H9 (cell line): ENCODE measurements around the gene PALD1. TPM values are rescaled to one million over a fixed set of nuclear protein-coding genes. Genes with fewer than 3 reads are reported as not detected.

Source experiments
- DNase-seq: peaks from one replicate; pipeline ENCODE4 v3.0.0-alpha.2; 2017
- H2AFZ ChIP-seq: one replicate; pipeline ENCODE4 v1.6.1; 2013; ENCODE audit warnings: mild to moderate bottlenecking, low read length, control low read depth, moderate library complexity
- H2AK5ac ChIP-seq: 2 replicates; pipeline ENCODE4 v1.6.1; 2013; ENCODE audit warnings: low read length, control low read depth, mixed read lengths; ENCODE audit not compliant: insufficient read length
- H2BK120ac ChIP-seq: one replicate; pipeline ENCODE4 v1.6.1; 2013; ENCODE audit warnings: low read depth, mild to moderate bottlenecking, low read length, control low read depth, inconsistent platforms; ENCODE audit not compliant: poor library complexity, severe bottlenecking
- H2BK12ac ChIP-seq: 2 replicates; pipeline ENCODE4 v1.6.1; 2013; ENCODE audit warnings: low read length, control low read depth, mixed read lengths, low read depth; ENCODE audit not compliant: insufficient read length
- H2BK15ac ChIP-seq: 2 replicates; pipeline ENCODE4 v1.6.1; 2013; ENCODE audit warnings: low read depth, low read length, control low read depth
- H2BK20ac ChIP-seq: one replicate; pipeline ENCODE4 v1.6.1; 2013; ENCODE audit warnings: low read depth, mild to moderate bottlenecking, low read length, control low read depth, inconsistent platforms; ENCODE audit not compliant: poor library complexity, severe bottlenecking
- H2BK5ac ChIP-seq: 2 replicates; pipeline ENCODE4 v1.6.1; 2013; ENCODE audit warnings: low read length, control low read depth, mixed read lengths; ENCODE audit not compliant: insufficient read length
- H3K14ac ChIP-seq: 2 replicates; pipeline ENCODE4 v1.6.1; 2013; ENCODE audit warnings: low read length, control low read depth; ENCODE audit not compliant: insufficient read depth
- H3K18ac ChIP-seq: 2 replicates; pipeline ENCODE4 v1.6.1; 2013; ENCODE audit warnings: low read depth, mild to moderate bottlenecking, mixed read lengths, low read length, control low read depth; ENCODE audit not compliant: insufficient read length
- H3K23ac ChIP-seq: 2 replicates; pipeline ENCODE4 v1.6.1; 2013; ENCODE audit warnings: low read length, control low read depth, mixed read lengths, low read depth; ENCODE audit not compliant: insufficient read length
- H3K23me2 ChIP-seq: 2 replicates; pipeline ENCODE4 v1.6.1; 2013; ENCODE audit warnings: low read depth, mild to moderate bottlenecking, mixed read lengths, low read length, control low read depth; ENCODE audit not compliant: insufficient read length, poor library complexity, severe bottlenecking
- H3K27ac ChIP-seq: 2 replicates; pipeline ENCODE4 v1.5.1; 2013; ENCODE audit warnings: low read length, control low read depth, mixed read lengths, low read depth; ENCODE audit not compliant: insufficient read length
- H3K27me3 ChIP-seq: 2 replicates; pipeline ENCODE4 v1.6.1; 2013; ENCODE audit warnings: low read length, control low read depth, inconsistent platforms; ENCODE audit not compliant: insufficient read depth
- H3K4ac ChIP-seq: 2 replicates; pipeline ENCODE4 v1.6.1; 2013; ENCODE audit warnings: low read depth, mild to moderate bottlenecking, control low read depth, inconsistent platforms, low read length, moderate library complexity
- H3K4me1 ChIP-seq: 2 replicates; pipeline ENCODE4 v1.6.1; 2013; ENCODE audit warnings: low read length, control low read depth, inconsistent platforms; ENCODE audit not compliant: insufficient read depth
- H3K4me2 ChIP-seq: 2 replicates; pipeline ENCODE4 v1.6.1; 2013; ENCODE audit warnings: low read length, control low read depth, mixed read lengths; ENCODE audit not compliant: insufficient read length, insufficient read depth
- H3K56ac ChIP-seq: 2 replicates; pipeline ENCODE4 v1.6.1; 2013; ENCODE audit warnings: low read depth, mild to moderate bottlenecking, mixed read lengths, low read length, control low read depth; ENCODE audit not compliant: insufficient read length
- H3K79me1 ChIP-seq: 2 replicates; pipeline ENCODE4 v1.6.1; 2013; ENCODE audit warnings: low read depth, mild to moderate bottlenecking, moderate library complexity, low read length, control low read depth, inconsistent platforms; ENCODE audit not compliant: insufficient read depth, poor library complexity, severe bottlenecking
- H3K79me2 ChIP-seq: 2 replicates; pipeline ENCODE4 v1.6.1; 2013; ENCODE audit warnings: low read length, control low read depth, inconsistent platforms; ENCODE audit not compliant: insufficient read depth
- H3K9ac ChIP-seq: 2 replicates; pipeline ENCODE4 v1.6.1; 2013; ENCODE audit warnings: low read length, control low read depth, mixed read lengths; ENCODE audit not compliant: insufficient read length; ENCODE audit errors: extremely low read depth
- H3K9me3 ChIP-seq: one replicate; pipeline ENCODE4 v1.6.1; 2013; ENCODE audit warnings: low read depth, low read length, inconsistent platforms; ENCODE audit not compliant: control insufficient read depth
- H3T11ph ChIP-seq: one replicate; pipeline ENCODE4 v1.6.1; 2013; ENCODE audit warnings: mild to moderate bottlenecking, low read length, control low read depth, inconsistent platforms
- H4K20me1 ChIP-seq: one replicate; pipeline ENCODE4 v1.6.1; 2013; ENCODE audit not compliant: control insufficient read depth, insufficient read length, insufficient read depth
- H4K5ac ChIP-seq: 2 replicates; pipeline ENCODE4 v1.6.1; 2013; ENCODE audit warnings: low read depth, mild to moderate bottlenecking, mixed read lengths, low read length, control low read depth; ENCODE audit not compliant: insufficient read length
- H4K8ac ChIP-seq: replicated peaks from 2 replicates; pipeline ENCODE4 v1.6.1; 2013; ENCODE audit warnings: low read length, control low read depth, mixed read lengths, low read depth; ENCODE audit not compliant: insufficient read length
- H4K91ac ChIP-seq: 2 replicates; pipeline ENCODE4 v1.6.1; 2013; ENCODE audit warnings: low read depth, mild to moderate bottlenecking, moderate library complexity, mixed read lengths, low read length, control low read depth; ENCODE audit not compliant: insufficient read length
- H3K27ac Mint-ChIP-seq, 3 experiments: 2 replicates in 2 of 3; 3 replicates in 1 of 3; pipeline ENCODE4 v1.8.0; 2020 to 2021; ENCODE audit warnings: mixed read lengths in 3 of 3, mild to moderate bottlenecking in 1 of 3, moderate library complexity in 1 of 3
- H3K27me3 Mint-ChIP-seq: 2 replicates; pipeline ENCODE4 v1.8.0; 2021; ENCODE audit warnings: low read depth, mild to moderate bottlenecking, moderate library complexity, mixed read lengths
- H3K36me3 Mint-ChIP-seq, 3 experiments: 2 replicates in 2 of 3; 3 replicates in 1 of 3; pipeline ENCODE4 v1.8.0; 2020 to 2021; ENCODE audit warnings: low read depth in 3 of 3, mixed read lengths in 3 of 3; ENCODE audit not compliant: insufficient read depth in 1 of 3
- H3K4me1 Mint-ChIP-seq, 2 experiments: 2 replicates each; pipeline ENCODE4 v1.8.0; 2020; ENCODE audit warnings: mixed read lengths in 2 of 2
- H3K4me3 Mint-ChIP-seq, 2 experiments: 2 replicates in 1 of 2; 3 replicates in 1 of 2; pipeline ENCODE4 v1.8.0; 2020 to 2021; ENCODE audit warnings: mild to moderate bottlenecking in 2 of 2, mixed read lengths in 2 of 2, moderate library complexity in 1 of 2
- H3K9me3 Mint-ChIP-seq, 2 experiments: 2 replicates in 1 of 2; 3 replicates in 1 of 2; pipeline ENCODE4 v1.8.0; 2020; ENCODE audit warnings: mild to moderate bottlenecking in 2 of 2, mixed read lengths in 2 of 2, moderate library complexity in 1 of 2
- CTCF ChIP-seq: fragments of 200-600 bp; sonication (generic); conservative IDR thresholded peaks from 3 replicates; pipeline ENCODE4 v1.8.0; 2021; ENCODE audit warnings: antibody characterized with exemption, mild to moderate bottlenecking
- WGBS: extraction: QIAGEN DNeasy Blood & Tissue Kit; methylation state at CpG from one replicate; pipeline ENCODE4 v1.1.7; 2013; ENCODE audit warnings: missing lambda C conversion rate, low lambda C conversion rate, mixed read lengths; ENCODE audit not compliant: insufficient read length; ENCODE audit errors: extremely low coverage; 5-methylcytosine and 5-hydroxymethylcytosine counted together
- total RNA-seq: library from RNA; stranded (reverse); gene quantifications from 2 replicates; pipeline ENCODE4 v1.2.1, GENCODE V29; 2021

Gene PALD1
- total RNA-seq, 1 experiment from 2014 or later, result 21.1 TPM

DNA sequence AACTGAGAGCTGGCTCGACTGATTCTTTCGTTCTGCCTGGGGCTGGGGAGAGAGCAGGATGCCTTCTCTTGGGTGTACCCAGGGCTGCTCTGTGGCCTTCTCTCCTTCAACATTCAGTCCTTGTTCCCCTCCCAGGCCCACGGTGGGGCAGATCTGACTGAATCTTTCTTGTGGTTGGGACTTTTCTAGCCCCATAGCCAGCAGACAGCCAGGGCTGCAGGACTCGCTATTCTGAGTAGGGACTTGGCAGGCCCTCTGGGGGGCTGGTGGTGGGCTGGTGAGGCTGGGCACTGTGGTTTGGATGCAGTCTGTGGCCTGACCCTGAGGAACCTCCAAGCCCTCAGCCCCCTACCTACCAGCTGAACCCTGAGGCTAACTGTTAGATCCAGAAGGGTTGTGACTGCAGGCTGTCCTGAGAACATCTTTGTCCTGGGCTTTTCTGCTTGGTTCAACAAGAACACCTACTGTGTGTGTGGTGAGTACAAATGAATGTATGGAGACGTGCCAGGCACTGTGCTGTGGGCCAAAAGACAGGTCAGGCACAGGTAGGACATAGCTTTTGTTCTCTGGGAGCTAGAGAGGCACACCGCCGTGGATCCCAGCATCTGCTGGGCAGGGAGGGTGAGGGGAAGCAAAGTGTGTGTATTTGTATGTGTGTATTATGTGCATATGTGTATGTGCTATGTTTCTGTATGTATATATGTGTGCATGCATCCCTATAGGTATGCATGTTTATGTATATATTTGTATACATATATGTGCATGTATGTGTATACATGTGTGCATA, 2.1 kb upstream of the PALD1 start:
- Histone ChIP-seq H3K9ac (no peak overlapping the region), H3K4me2 (no peak overlapping the region), H3K14ac (no peak overlapping the region), H3K4ac (no peak overlapping the region), H3T11ph (no peak overlapping the region), H3K56ac (no peak overlapping the region), H2BK120ac (no peak overlapping the region), H2BK15ac (no peak overlapping the region), H3K79me1 (peaks cover under 1% of the 10 kb centered on the region), H3K23me2 (peaks cover 14% of the 10 kb centered on the region), H3K23ac (no peak overlapping the region), H2AK5ac (no peak overlapping the region), H2AFZ (no peak overlapping the region), H2BK5ac (no peak overlapping the region), H3K79me2 (no peaks in the 10 kb centered on the region; the same call in 1 of the 2 replicates), H3K9me3 (no peaks in the 10 kb centered on the region), H4K20me1 (no peaks in the 10 kb centered on the region), H4K5ac (no peak overlapping the region), H3K18ac (no peak overlapping the region), H4K91ac (no peak overlapping the region), H3K4me1 (peaks cover 9% of the 10 kb centered on the region), H2BK12ac (no peak overlapping the region), H3K27me3 (no peaks in the 10 kb centered on the region), H2BK20ac (no peak overlapping the region), H3K27ac (no peak overlapping the region), H4K8ac (no peak overlapping the region)
- Mint-ChIP-seq H3K27me3 (peaks cover 3% of the 10 kb centered on the region), H3K4me3 (no peak overlapping the region), H3K36me3 (no peaks in the 10 kb centered on the region), H3K27ac (no peak overlapping the region; a peak in 1 of 7 replicates), H3K9me3 (no peaks in the 10 kb centered on the region), H3K4me1 (peaks cover 31 to 34% of the 10 kb centered on the region in 2 experiments)
- no peak for TF ChIP-seq CTCF
- no peak for DNase-seq
- WGBS, result no CpG with 5 or more reads among the region's 7 CpGs
